IMR-90 (cell line): Measurements from ENCODE around the gene STK17B. TPM values are rescaled to one million over a fixed set of nuclear protein-coding genes. Genes with fewer than 3 reads are reported as not detected.

Experiments used
- ATAC-seq: fragments of 200-7000 bp; cut with Tn5 transposase; 2 replicates; pipeline ENCODE4 v1.9.1; 2020; ENCODE audit warnings: low read depth, mild to moderate bottlenecking, moderate library complexity
- BruUV-seq: library from RNA; stranded (reverse); fragments of 400-500 nt; replicated peaks from 2 replicates; lab custom pipeline; 2021; lab: Mats Ljungman, UMichigan
- CTCF ChIA-PET: fragments of 300-600 bp; formaldehyde crosslinking; extraction: SDS; loops from one replicate; lab custom pipeline; 2021; ENCODE audit warnings: antibody characterized with exemption; lab: Yijun Ruan, JAX
- POLR2A ChIA-PET: fragments of 300-600 bp; sonication (Branson Sonifier 250); formaldehyde crosslinking; loops from one replicate; lab custom pipeline; 2022; ENCODE audit warnings: antibody characterized with exemption; ENCODE audit not compliant: unreplicated experiment; lab: Charles Lee
- DNase-seq: peaks from one replicate; pipeline ENCODE4 v3.0.0; 2013
- H2AFZ ChIP-seq: replicated peaks from 2 replicates; pipeline ENCODE3; 2013; ENCODE audit warnings: low read length, mild to moderate bottlenecking; ENCODE audit not compliant: poor library complexity
- H2AK5ac ChIP-seq: 2 replicates; pipeline ENCODE4 v1.6.1; 2013; ENCODE audit warnings: low read depth, low read length, inconsistent platforms
- H2AK9ac ChIP-seq: replicated peaks from 2 replicates; pipeline ENCODE3; 2013; ENCODE audit warnings: mild to moderate bottlenecking, low read depth, low read length, moderate library complexity; ENCODE audit not compliant: poor library complexity
- H2BK120ac ChIP-seq: 2 replicates; pipeline ENCODE4 v1.6.1; 2013; ENCODE audit warnings: low read depth, low read length, inconsistent platforms
- H2BK15ac ChIP-seq: 3 replicates; pipeline ENCODE4 v1.6.1; 2013; ENCODE audit warnings: low read depth, low read length, inconsistent platforms
- H2BK20ac ChIP-seq: 2 replicates; pipeline ENCODE4 v1.6.1; 2013; ENCODE audit warnings: low read depth, mild to moderate bottlenecking, inconsistent platforms, low read length, moderate library complexity
- H2BK5ac ChIP-seq: 2 replicates; pipeline ENCODE4 v1.6.1; 2013; ENCODE audit warnings: mild to moderate bottlenecking, low read depth, low read length, inconsistent platforms; ENCODE audit not compliant: poor library complexity, severe bottlenecking
- H3K14ac ChIP-seq: replicated peaks from 2 replicates; pipeline ENCODE4 v1.6.1; 2013; ENCODE audit warnings: low read depth, low read length, inconsistent platforms
- H3K18ac ChIP-seq: 2 replicates; pipeline ENCODE4 v1.6.1; 2013; ENCODE audit warnings: low read depth, low read length, control low read depth
- H3K23ac ChIP-seq: 2 replicates; pipeline ENCODE4 v1.6.1; 2013; ENCODE audit warnings: low read depth, low read length, inconsistent platforms
- H3K27ac ChIP-seq: 2 replicates; pipeline ENCODE4 v1.5.1; 2013; ENCODE audit warnings: mild to moderate bottlenecking, control low read depth, low read length; ENCODE audit not compliant: insufficient read depth
- H3K27me3 ChIP-seq: 2 replicates; pipeline ENCODE4 v1.6.1; 2013; ENCODE audit warnings: low read length; ENCODE audit not compliant: control insufficient read depth, insufficient read depth
- H3K36me3 ChIP-seq: 2 replicates; pipeline ENCODE4 v1.6.1; 2013; ENCODE audit warnings: low read length, mixed read lengths; ENCODE audit not compliant: control insufficient read depth, insufficient read depth
- H3K4ac ChIP-seq: 2 replicates; pipeline ENCODE4 v1.6.1; 2013; ENCODE audit warnings: low read depth, low read length, inconsistent platforms
- H3K4me1 ChIP-seq: 2 replicates; pipeline ENCODE4 v1.6.1; 2013; ENCODE audit warnings: low read length, mixed read lengths; ENCODE audit not compliant: control insufficient read depth, insufficient read depth
- H3K4me2 ChIP-seq: 2 replicates; pipeline ENCODE4 v1.6.1; 2013; ENCODE audit warnings: low read depth, mild to moderate bottlenecking, control low read depth, low read length, moderate library complexity
- H3K4me3 ChIP-seq: 2 replicates; pipeline ENCODE4 v1.5.1; 2013; ENCODE audit warnings: low read depth, mild to moderate bottlenecking, control low read depth, low read length, moderate library complexity; ENCODE audit not compliant: insufficient read depth
- H3K56ac ChIP-seq: 2 replicates; pipeline ENCODE4 v1.6.1; 2013; ENCODE audit warnings: low read length, inconsistent platforms; ENCODE audit not compliant: insufficient read depth; ENCODE audit errors: extremely low read depth
- H3K79me1 ChIP-seq, 2 experiments: 2 replicates each; pipeline ENCODE4 v1.6.1; 2013; ENCODE audit warnings: low read length in 2 of 2, inconsistent platforms in 1 of 2, low read depth in 1 of 2
- H3K9ac ChIP-seq: 2 replicates; pipeline ENCODE4 v1.6.1; 2013; ENCODE audit warnings: low read depth, low read length, control low read depth
- H3K9me1 ChIP-seq: 2 replicates; pipeline ENCODE4 v1.6.1; 2013; ENCODE audit warnings: low read length, inconsistent platforms; ENCODE audit not compliant: insufficient read depth
- H3K9me3 ChIP-seq: 2 replicates; pipeline ENCODE4 v1.6.1; 2013; ENCODE audit warnings: low read length; ENCODE audit not compliant: control insufficient read depth, insufficient read depth
- H4K20me1 ChIP-seq: 2 replicates; pipeline ENCODE4 v1.6.1; 2013; ENCODE audit warnings: low read length, inconsistent platforms; ENCODE audit not compliant: insufficient read depth
- H4K5ac ChIP-seq: 2 replicates; pipeline ENCODE4 v1.6.1; 2013; ENCODE audit warnings: mild to moderate bottlenecking, low read depth, low read length, control low read depth
- H4K8ac ChIP-seq, 2 experiments: 2 replicates each; pipeline ENCODE4 v1.6.1; 2013; ENCODE audit warnings: low read depth in 2 of 2, low read length in 2 of 2, control low read depth in 1 of 2, inconsistent platforms in 1 of 2
- H4K91ac ChIP-seq: 2 replicates; pipeline ENCODE4 v1.6.1; 2013; ENCODE audit warnings: low read depth, low read length, inconsistent platforms; ENCODE audit not compliant: insufficient read depth
- BHLHE40 ChIP-seq: fragments of 150-350 bp; IDR thresholded peaks from 2 replicates; pipeline ENCODE4 v1.6.1; 2016; ENCODE audit warnings: mild to moderate bottlenecking, low read depth, low read length
- CEBPB ChIP-seq: IDR thresholded peaks from 2 replicates; pipeline ENCODE4 v1.6.1; 2012; ENCODE audit warnings: low read depth, low read length, improper control_type of control experiment
- CHD1 ChIP-seq: IDR thresholded peaks from 2 replicates; pipeline ENCODE4 v1.6.1; 2012; ENCODE audit warnings: low read depth, low read length, improper control_type of control experiment
- FOS ChIP-seq: fragments of 150-350 bp; IDR thresholded peaks from 2 replicates; pipeline ENCODE4 v1.6.1; 2016; ENCODE audit warnings: low read depth, low read length
- MAFK ChIP-seq: IDR thresholded peaks from 2 replicates; pipeline ENCODE4 v1.6.1; 2012; ENCODE audit warnings: low read depth, low read length, improper control_type of control experiment
- MXI1 ChIP-seq: IDR thresholded peaks from 2 replicates; pipeline ENCODE4 v1.6.1; 2012; ENCODE audit warnings: low read depth, mild to moderate bottlenecking, low read length, moderate library complexity, borderline replicate concordance
- NFE2L2 ChIP-seq: fragments of 150-350 bp; IDR thresholded peaks from 2 replicates; pipeline ENCODE4 v1.6.1; 2016; ENCODE audit warnings: low read depth, mild to moderate bottlenecking, low read length
- POLR2A ChIP-seq: IDR thresholded peaks from 2 replicates; pipeline ENCODE4 v1.6.1; 2012; ENCODE audit warnings: mild to moderate bottlenecking, low read depth, low read length
- RCOR1 ChIP-seq: IDR thresholded peaks from 2 replicates; pipeline ENCODE4 v1.6.1; 2012; ENCODE audit warnings: mild to moderate bottlenecking, low read length, improper control_type of control experiment; ENCODE audit not compliant: insufficient replicate concordance
- RFX5 ChIP-seq: IDR thresholded peaks from 2 replicates; pipeline ENCODE4 v1.8.0; 2012; ENCODE audit warnings: low read depth, mild to moderate bottlenecking, low read length, moderate library complexity
- SMC3 ChIP-seq: fragments of 150-350 bp; IDR thresholded peaks from 2 replicates; pipeline ENCODE4 v1.6.1; 2016; ENCODE audit warnings: low read depth, mild to moderate bottlenecking, antibody characterized with exemption, low read length, moderate library complexity
- WGBS, 2 experiments: methylation state at CpG; one replicate each; pipeline versions ENCODE4 v1.1.5 to v1.1.7; 2013; ENCODE audit warnings: missing lambda C conversion rate in 2 of 2; ENCODE audit not compliant: insufficient read length in 1 of 2; ENCODE audit errors: extremely low coverage in 2 of 2; 5-methylcytosine and 5-hydroxymethylcytosine counted together
- dilution Hi-C: fragments of 300-500 bp; cut with HindIII; formaldehyde crosslinking; loops from one replicate; pipeline ENCODE4 v1.14.3; 2018; ENCODE audit warnings: low sequenced_read_pairs; ENCODE audit not compliant: unreplicated experiment
- in situ Hi-C: fragments of 300-500 bp; cut with MboI; formaldehyde crosslinking; loops from 3 replicates; pipeline ENCODE4 v1.14.3; 2019; ENCODE audit warnings: low sequenced_read_pairs, inconsistent platforms, mixed read lengths
- intact Hi-C: fragments of 100-400 bp; cut with micrococcal nuclease; formaldehyde crosslinking; loops from 2 replicates; pipeline ENCODE4 v1.10.0; 2022
- polyA plus RNA-seq, 3 experiments: library from polyadenylated mRNA; depleted of rRNA; stranded (reverse); fragments of >200 nt; gene quantifications; 2 replicates each; pipeline ENCODE4 v1.2.3, GENCODE V29; 2012; ENCODE audit warnings: low replicate concordance in 1 of 3
- total RNA-seq: library from RNA; depleted of rRNA; stranded (reverse); fragments of >200 nt; gene quantifications from 2 replicates; pipeline ENCODE4 v1.2.3, GENCODE V29; 2012

STK17B gene
- total and polyA plus RNA-seq, 2 of the 4 experiments (the other 2 are of a cell fraction), result 7.5 to 48.9 TPM

DNA sequence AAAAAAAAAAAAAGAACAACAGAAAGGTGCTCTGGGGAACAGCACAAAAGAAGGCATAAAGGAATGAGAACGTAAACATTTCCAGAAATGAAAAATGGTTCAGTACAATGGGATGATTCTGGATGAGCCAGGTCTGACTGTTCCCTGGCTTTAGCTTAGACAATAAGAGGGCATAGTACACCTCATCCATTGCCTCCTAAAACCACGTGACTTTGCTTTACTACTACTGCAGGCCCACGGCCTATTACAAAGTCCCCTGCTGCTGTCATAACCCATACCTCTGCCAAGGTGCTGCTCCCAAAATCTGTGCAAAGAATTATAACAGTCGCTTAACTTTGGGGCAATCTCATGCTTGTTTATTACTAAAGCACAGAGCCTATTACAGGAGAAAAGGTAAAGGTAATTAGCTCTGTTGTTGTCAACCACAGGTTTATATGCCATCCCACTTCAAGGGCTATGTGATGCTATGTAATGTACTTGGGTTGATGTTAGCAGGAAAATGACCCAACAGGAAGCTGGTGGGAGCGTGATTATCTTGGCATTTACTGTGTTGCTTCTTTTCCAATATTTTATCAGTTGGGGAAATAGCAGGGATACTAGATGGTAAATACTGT lies 26.8 kb downstream of the STK17B start:
- Histone ChIP-seq H2BK20ac (no peak overlapping the region), H3K27me3 (no peaks in the 10 kb centered on the region), H4K20me1 (peaks cover 3% of the 10 kb centered on the region), H3K23ac (no peak overlapping the region), H4K8ac (no peak overlapping the region), H3K4me1 (peaks cover 1% of the 10 kb centered on the region), H2AK5ac (no peak overlapping the region), H4K5ac (no peak overlapping the region), H2AFZ (no peak overlapping the region), H2BK15ac (no peak overlapping the region), H2BK120ac (no peak overlapping the region), H3K9ac (no peak overlapping the region), H3K4ac (no peak overlapping the region), H3K4me3 (no peak overlapping the region), H3K9me1 (no peaks in the 10 kb centered on the region), H3K9me3 (no peaks in the 10 kb centered on the region), H3K27ac (no peak overlapping the region), H2BK5ac (no peak overlapping the region), H3K18ac (no peak overlapping the region), H3K36me3 (peaks cover 23% of the 10 kb centered on the region), H3K14ac (no peak overlapping the region), H3K56ac (no peak overlapping the region), H2AK9ac (no peak overlapping the region), H3K79me1 (peaks cover 3 to 49% of the 10 kb centered on the region in 2 experiments), H4K91ac (no peak overlapping the region), H3K4me2 (no peak overlapping the region)
- in situ Hi-C loops (no loop called here), intact Hi-C loops (no loop called here), dilution Hi-C loops (no loop called here)
- DNase-seq (no peak), ATAC-seq (no peak)
- WGBS, 2 experiments, result 100% methylated on average over 3 of the region's 5 CpGs; no CpG with 5 or more reads in 1 of the 2 experiments
- TF ChIP-seq MAFK (no peak), BHLHE40 (no peak), RCOR1 (no peak), RFX5 (no peak), FOS (no peak), NFE2L2 (no peak), SMC3 (no peak), CHD1 (no peak), MXI1 (no peak), CEBPB (no peak), POLR2A (no peak)
- BruUV-seq, result no TSS peak
- POLR2A ChIA-PET, result no interaction called here
- CTCF ChIA-PET, result interaction anchor here (0.6 to 1.0 kb wide), 2 partner anchors 11 to 192 kb away, joined by 3 to 4 read pairs; no protein-coding TSS in a partner anchor
